Superior temporal gyrus (tissue), 1 donor: ENCODE results near the gene RAB28.

Experiments used
- DNase-seq: peaks from one replicate; pipeline ENCODE4 v3.0.0-alpha.2; 2016; ENCODE audit errors: extremely low spot score

RAB28 gene

DNA sequence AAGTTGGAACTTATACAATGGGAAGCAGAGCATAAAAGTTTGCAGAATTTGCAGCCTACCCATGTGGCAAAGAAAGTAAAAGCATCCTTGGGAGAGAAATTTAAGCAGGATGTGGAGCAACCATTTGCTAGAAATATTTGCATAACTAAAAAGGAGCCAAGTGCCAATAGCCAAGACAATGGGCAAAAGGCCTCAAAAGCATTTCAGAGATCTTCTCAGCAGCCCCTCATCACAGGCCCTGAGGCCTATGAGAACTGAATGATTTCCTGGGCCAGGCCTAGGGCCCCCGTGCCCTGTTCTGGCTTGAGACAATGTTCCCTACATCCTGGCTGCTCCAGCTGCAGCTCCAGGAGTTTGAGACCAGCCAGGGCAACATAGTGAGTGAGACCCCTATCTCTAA is 25.3 kb upstream of the RAB28 start:
- no peak for DNase-seq

DNA sequence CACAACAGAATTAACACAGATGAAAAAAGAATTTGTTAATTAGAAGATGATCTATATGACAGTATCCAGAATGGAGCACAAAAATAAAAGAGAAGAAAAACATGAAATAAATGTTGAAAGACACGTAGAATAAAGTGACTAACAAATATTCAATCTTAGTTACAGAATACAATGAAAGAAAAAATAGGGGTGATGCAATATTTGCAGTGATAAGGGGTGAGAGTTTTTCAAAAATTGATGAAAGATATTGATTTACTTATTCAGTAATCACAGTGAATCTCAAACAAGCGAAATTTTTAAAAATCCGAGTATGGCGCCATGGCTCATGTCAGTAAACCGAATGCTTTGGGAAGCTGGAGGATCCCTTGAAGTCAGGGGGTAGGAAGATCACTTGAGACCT is 20.2 kb upstream of the RAB28 start:
- DNase-seq, result no peak

DNA sequence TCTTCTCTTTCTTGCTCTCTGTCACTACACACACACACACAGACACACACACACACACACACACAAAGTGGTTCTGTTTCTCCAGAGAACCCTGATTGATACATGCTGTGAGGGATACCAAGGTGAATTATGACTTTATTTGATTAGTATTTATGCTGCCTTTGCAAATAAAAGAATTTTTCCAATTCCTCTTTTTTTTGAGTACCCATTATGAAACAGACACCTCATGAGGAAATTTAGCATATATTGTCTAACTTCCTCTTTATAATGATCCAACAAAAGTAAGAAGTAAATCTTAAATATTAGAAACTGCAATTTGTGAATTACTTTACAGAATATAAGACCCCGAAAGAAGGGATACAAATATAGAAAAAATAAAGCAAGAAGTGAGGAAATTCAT is 14.3 kb upstream of the RAB28 start:
- DNase-seq, result no peak

DNA sequence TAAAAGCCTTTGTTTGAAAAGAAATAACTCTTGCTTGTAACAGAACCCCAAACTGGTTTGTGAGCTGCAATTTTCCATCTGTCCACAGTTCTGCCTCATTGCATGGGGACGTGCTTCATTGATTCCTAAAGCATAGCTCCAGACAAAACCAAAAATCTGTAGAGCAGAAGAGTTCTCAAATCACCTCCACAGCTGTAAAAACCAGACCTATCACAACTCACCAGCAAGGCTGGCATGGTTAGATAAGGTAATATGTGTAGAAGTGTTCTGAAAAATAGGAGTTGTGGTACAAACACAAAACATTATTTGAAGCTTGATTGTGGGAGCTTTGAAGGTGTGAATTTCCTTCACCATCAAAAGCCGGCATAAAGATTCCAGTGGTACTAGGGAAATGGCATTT is 12.5 kb upstream of the RAB28 start:
- no peak for DNase-seq

DNA sequence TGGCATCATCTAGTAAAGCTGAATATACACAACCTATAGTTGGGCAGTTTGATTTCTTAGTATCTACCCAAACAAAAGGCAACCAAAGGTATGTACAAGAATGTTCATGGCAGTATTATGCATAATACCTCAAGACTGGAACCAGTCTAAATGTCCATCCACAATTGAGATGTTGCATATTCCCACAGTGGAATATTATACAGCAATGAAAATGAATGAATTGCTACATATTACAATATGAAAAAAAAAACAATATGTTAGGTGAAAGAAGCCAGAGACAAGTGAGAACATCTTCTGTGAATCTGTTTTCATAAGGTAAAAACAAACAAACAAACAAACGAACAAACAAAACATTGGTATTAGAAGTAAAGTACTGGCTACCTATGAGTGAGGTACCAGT is 11.6 kb upstream of the RAB28 start:
- no peak for DNase-seq

DNA sequence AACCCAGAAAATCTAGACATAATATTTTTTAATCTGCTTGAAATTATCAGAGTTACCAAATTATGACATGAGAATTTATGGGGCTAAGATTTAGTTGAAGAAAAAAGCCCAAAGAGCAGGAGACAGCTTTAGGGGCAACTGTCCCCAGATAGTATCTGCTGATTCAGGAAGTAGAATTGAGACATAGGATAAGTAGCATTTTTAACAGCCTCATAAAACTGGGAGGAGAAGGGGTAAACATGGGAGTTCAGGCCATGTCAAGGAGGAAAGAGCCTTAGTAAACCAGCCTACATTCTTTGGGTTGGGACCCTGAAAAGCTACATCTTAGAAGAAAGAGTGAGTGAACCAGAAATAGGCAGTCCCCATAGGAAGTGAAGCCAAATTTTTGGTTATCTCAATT is 9.7 kb upstream of the RAB28 start:
- DNase-seq, result no peak

DNA sequence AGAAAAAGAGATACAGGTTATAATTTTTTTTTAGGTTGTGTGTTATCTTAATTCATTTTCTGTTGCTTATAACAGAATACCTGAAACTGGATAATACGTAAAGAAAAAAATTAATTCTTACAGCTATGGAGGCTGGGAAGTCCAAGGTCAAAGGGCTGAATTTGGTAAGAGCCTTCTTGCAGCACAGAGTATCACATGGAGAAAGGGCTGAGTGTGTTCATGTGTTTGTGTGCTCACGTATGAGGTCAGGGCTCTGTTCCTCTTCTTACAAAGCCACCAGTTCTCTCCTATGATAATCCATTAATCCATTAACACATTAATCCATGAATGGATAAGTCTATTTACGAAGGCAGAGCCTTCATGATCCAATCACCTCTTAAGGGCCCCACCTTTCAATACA is 8.6 kb upstream of the RAB28 start:
- no peak for DNase-seq

DNA sequence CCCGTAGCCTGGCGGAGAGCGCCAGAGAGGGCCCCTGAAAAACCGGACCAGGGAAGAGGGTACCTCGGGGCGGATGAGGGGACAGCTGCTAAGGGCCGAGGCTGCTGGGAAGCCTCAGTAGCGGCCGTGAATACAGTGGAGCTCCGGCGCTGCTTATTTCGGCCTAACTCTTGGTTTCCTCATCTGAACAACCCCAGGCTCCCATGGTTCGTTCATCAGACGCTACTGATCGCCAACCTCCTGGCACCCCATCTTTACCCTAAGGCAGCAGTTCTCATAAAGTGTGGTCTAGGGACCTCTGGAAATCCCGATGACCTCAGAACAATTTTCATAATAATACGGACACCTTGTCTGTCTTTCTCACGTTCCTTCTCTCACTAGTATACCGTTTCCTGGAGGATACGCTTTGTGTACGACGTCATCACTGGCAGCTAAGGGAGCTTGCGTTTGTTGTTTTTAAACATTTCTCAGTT is 645 bp upstream of the RAB28 start:
- DNase-seq, result peak; percentile 62

DNA sequence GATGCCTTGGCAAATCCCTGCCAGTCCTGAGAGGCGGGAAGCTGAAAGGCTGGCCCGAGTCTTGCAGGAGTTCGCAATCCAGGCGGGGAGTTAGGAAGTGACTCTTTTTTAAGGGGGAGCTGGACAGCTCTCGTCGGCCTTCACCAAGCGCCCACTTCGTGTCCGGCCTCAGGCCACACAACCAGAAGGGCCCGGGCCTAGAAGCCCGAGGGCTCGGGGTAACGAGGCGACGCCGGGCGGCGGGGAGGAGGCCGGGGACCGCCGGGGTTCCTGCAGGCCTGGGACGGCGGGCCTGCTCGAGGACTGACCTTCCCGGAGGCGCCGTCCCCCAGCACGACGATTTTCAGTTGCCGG is 395 bp downstream of the RAB28 start:
- no peak for DNase-seq

DNA sequence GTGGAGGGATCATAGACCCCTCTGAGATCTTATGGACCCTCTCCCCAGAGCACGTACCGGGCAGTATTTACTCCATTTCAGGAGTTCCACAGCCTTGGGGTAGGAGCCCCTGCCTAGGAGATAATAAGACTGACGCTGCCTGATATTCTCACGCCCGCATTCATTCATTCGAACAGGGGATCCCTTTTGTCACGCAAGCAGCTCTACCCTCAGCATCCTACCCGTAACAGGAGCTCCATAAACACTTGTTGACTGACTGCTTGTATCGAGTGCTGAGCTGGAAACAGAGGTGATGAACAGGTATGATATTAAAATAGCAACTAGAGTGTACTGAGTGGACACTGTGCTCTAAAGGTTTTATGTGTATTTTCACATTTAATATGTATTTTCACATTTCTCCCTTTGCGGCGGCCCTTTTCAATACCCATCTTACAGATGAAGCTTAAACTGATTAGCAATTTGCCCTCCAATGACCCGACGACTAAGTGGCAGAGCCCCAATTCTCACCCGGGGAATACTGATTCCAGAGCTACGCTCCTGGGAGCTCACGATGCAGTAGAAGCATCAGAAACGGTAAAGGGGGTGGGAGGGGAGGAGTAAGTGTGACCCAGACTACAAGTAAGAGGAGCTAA is 888 bp downstream of the RAB28 start:
- peak; percentile 38 for DNase-seq

DNA sequence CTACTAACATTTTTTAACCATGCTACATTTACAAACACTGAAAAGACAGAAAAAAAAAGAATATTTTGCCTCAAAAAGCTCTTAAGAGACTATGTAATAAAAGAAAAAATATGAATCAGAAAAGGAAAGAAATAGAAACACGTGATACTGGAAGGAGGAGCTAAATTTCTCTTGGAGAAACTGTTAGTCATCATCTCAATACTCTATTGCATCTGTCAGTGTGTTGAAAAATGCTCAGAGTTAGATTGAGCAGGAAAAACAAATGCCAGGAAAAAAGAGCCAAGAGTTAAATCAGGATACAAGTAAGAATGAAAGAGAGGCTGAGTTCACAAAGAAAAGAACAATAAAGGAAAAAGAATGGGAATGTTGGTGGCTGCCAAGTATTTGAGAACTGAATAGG is 2.6 kb downstream of the RAB28 start:
- DNase-seq, result no peak

DNA sequence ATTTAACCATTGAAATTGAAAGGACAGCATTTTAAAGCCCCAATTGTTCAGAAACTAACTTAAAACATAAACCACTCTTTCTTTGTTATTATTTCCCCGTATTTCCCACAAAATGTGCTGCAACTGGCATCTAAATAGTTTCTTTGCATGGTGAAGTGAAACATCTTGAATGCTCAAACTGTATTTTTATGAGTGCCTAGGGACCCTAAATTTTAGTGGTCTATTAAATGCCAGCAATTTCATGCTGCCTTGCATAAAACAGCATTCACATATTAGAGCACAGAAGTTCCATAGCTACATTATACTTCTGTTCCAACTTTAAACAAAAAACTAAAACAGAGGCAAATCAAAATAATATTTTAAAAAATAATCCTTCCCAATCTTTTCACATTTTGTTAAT is 5.4 kb downstream of the RAB28 start:
- no peak for DNase-seq

DNA sequence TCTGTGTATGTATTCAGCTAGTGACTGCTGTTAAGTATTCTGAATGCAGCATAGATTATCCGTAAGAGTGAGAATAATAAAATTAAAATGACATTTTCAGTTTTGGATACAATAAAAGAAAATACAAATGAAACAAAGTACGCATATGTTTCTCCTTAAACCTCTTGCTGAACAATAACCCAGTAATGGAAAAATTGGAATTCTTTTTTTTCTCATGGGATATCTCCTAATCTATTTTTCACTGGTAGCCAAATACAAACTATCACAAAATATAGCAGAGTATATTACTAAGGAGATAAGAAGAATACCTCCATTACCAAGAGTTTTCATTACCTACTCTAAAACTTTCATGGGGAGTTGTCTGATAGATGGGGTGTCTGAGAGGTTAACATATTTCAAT is 6.0 kb downstream of the RAB28 start:
- DNase-seq, result no peak

DNA sequence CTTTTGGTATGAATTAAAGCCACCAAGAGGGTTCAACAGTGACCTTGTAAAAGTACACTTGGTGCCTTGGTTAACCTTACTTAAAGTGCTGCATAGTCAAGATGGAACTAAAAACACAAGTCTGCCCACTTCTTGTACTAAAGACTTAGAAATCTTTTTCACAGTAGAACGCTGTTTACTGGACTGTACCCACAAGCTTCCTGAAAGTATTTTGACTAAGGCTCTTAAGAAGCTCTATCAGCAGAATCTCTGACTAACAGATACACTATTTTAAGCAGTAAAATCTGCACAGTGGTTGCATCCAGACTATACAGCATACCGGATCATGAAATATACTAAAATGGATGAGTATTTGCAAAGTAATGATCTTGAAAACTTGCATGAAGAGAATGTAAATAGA is 7.2 kb downstream of the RAB28 start:
- no peak for DNase-seq

DNA sequence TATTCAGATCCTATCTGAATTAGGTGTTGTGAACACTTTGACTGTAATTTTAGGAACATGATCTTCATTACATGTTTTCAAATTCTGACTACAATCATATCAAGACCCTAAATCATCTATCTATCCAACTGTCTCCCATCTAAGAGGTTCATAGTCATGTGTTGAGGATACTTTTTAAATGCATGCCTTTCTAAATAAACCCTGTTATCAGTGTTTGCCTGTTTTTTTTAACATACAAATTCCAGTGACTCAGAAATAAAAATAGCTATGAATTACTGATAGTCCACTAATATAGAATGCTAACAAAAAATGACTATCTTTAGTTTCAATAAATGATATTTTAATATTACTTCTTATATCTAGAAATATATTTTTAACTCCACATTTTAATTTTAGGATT is 8.0 kb downstream of the RAB28 start:
- no peak for DNase-seq

DNA sequence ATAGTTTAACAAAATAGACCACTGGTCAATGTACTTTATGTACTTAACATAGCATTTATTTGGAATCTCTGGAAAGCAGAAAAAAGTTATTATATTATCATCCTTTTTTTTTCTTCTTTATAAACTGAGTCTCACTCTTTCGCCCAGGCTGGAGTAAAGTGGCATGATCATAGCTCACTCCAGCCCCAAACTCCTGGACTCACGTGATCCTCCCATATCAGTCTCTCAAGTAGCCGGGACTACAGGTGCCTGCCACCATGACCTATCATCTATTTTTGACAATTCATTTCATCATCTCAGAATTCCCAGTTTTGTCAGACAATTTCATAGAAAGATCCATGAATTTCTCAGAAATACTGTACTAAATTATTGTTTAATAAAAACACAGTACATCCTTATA is 12.7 kb downstream of the RAB28 start:
- DNase-seq, result no peak

DNA sequence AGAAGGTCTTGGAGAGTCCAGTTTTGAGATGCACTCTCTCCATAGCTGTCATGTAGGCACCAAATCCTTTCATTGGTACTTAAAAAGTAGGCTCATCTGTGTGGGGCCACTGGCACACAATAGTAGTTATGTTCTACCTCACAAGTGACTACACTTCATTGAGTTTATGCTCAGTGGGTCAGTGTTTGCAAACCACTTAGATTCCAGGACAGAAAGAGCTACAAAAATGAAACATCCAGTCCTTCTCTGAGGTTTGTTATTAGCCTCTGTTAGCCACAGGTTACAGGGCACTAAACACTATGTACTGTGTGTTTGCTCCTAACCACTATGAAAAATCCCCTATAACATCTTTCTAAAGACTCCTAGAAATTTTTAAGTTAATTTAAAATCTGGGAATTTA is 13.8 kb downstream of the RAB28 start:
- no peak for DNase-seq

DNA sequence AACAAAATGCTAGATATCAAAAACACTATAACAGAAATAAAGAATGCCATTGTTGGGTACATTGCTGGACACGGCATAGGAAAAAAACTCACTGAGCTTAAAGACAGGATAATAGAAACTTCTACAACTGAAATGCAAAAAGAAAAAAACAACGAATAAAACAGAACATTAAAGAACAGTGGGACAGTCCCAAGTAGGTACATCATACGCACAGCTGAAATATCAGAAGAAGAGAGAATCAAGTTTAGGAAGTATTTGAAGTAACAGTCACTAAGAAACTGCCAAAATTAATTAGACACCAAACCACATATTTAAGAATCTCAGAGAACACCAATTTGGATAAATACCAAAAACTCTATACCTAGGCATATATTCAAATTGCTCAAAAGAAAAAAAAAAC is 19.2 kb downstream of the RAB28 start:
- DNase-seq, result no peak

DNA sequence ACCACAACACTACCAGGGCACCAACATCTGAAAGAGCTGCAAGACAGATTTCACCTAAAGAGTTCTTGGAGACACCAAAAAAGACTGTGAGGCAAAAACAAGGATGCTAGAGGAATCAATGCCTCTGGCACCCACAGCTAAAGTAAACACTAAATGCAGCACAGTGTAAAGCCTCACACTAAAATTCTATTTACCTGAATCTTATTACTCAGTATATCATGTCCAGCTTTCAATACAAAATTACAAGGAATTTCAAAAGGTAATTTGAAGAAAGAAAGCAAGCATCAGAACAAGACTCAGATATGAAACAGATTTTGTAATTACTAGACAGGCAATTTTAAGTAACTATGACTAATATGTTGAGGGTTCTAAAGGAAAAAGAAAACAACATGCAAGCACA is 19.6 kb downstream of the RAB28 start:
- no peak for DNase-seq

DNA sequence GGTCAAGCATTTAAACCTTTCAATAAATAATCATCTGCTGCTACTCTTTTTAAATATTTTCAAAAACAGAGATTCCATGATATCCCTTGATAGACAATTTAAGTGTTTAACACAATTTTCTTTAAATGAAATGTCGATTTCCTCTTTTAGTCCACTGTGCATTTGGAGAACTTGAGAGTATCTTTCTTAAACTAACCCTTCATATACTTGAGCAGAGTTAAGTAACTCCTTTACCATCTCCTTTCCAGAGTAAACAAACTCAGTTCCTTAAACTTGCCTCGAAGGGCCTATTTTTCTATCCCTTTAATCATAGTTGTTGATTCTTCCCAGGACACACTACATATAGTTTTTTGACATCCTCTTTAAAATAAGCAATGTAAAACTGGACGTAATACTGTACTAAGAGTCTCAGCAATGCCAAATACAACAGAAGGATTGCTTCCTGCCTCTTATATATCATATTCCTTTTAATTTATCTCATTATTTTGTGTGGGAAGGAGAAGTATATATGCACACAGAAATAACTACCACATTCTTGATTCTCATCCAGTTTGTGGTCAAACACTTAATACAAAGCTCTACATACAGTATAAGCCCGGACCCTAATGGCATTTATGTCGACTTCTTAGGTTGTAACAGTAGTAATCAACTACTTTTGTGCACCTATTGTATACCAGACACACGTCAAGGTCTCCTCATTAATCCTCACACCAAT is 22.8 kb downstream of the RAB28 start:
- DNase-seq, result no peak

DNA sequence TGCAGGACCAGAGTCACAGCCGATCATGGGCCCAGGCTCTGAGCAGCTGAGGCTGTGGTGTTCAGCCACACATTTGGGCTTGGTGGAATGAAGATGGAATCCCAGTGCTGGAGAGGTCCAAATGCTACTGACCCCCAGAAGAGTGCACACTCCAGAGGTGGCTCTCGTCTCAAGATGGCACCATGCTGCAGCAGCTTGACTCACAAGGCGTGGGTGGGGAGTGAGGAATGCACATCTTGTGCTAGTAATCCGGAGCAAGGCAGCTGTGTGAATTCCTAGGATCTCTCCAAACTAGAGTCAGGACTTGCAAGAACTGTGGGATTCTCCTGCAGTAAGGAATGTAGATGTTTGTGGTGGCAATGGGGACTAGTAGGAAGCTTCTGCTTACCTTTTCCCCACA is 28.7 kb downstream of the RAB28 start:
- DNase-seq, result no peak

DNA sequence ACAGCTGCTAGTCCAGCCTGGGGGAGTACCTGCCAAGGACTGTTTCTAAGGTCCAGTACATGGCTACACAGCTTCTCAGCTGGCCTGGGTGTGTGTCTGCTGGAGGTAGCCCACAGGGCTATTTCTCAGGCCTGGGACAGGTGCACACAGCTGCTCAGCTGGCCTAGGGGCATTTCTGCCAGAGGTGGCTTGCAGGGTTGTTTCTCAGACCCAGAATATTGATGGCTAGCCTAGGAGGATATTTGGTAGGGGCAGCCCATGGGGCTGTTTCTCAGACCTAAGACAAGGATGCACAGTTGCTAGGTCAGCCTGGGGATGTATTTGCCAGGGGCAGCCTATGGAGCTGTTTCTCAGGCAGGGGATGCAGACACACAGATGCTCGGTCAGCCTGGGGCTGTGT is 29.4 kb downstream of the RAB28 start:
- no peak for DNase-seq

DNA sequence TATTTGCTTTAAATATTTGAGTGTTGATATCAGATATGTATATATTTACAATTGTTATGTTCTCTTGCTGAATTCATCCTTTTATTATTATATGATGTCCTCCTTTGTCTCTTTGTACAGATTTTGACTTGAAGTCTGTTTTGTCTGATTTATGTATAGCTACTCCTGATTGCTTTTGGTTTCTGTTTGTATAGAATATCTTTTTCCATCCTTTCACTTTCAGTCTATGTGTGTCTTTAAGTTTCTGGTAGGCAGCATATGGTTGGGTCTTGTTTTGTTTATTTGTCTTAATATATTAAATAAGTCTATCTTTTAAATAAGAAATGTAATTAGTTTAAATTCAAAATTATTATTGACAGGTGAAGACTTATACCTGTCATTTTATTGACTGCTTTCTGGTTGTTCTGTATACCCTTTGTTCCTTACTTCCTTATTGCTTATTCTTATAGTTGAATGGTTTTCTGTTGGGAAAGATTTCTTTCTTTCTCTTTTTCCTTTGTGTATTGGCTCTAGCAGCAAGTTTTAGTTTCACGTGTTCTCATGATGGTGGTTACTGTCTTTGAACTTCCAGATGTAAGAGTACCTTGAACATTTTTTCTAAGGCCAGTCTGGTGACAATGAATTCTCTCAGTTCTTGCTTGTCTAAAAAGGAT is 31.1 kb downstream of the RAB28 start:
- no peak for DNase-seq
